H1 (cell line): ENCODE measurements around the gene FHIT. TPM values are rescaled to one million over a fixed set of nuclear protein-coding genes. Genes with fewer than 3 reads are reported as not detected.

ENCODE experiments used
- CTCF ChIA-PET: fragments of 300-600 bp; sonication (Branson Sonifier 250); formaldehyde crosslinking; loops from one replicate; lab custom pipeline; 2021; ENCODE audit not compliant: partially characterized antibody; lab: Charles Lee
- POLR2A ChIA-PET: fragments of 300-600 bp; sonication (Branson Sonifier 250); formaldehyde crosslinking; loops from one replicate; lab custom pipeline; 2021; ENCODE audit warnings: inconsistent platforms; ENCODE audit not compliant: partially characterized antibody; lab: Charles Lee
- DNase-seq, 2 experiments: peaks; one replicate each; pipeline versions ENCODE4 v3.0.0 to v3.0.0-alpha.2; 2010 to 2022; ENCODE audit warnings: low spot score in 2 of 2, low read depth in 1 of 2, mixed read lengths in 1 of 2
- FAIRE-seq: peaks from 2 replicates; lab custom pipeline; 2011; peaks lifted over from hg19 to GRCh38; lab: Jason Lieb, UNC
- H2AFZ ChIP-seq: 2 replicates; pipeline ENCODE4 v1.8.1; 2012; ENCODE audit warnings: low read length, inconsistent platforms
- H2AK5ac ChIP-seq: 2 replicates; pipeline ENCODE4 v1.6.1; 2013; ENCODE audit warnings: low read depth, low read length
- H2BK120ac ChIP-seq: replicated peaks from 2 replicates; pipeline ENCODE3; 2013; ENCODE audit warnings: low read depth, low read length, inconsistent platforms
- H2BK12ac ChIP-seq: 2 replicates; pipeline ENCODE4 v1.6.1; 2013; ENCODE audit warnings: low read depth, low read length
- H2BK15ac ChIP-seq: 2 replicates; pipeline ENCODE4 v1.6.1; 2013; ENCODE audit warnings: low read length
- H2BK20ac ChIP-seq: 2 replicates; pipeline ENCODE4 v1.6.1; 2013; ENCODE audit warnings: low read length
- H2BK5ac ChIP-seq: 2 replicates; pipeline ENCODE4 v1.6.1; 2013; ENCODE audit warnings: low read depth, low read length
- H3K14ac ChIP-seq: 2 replicates; pipeline ENCODE4 v1.6.1; 2013; ENCODE audit warnings: inconsistent platforms; ENCODE audit not compliant: insufficient read length
- H3K18ac ChIP-seq: 2 replicates; pipeline ENCODE4 v1.6.1; 2013; ENCODE audit warnings: low read length; ENCODE audit errors: extremely low read depth
- H3K23ac ChIP-seq: 2 replicates; pipeline ENCODE4 v1.6.1; 2013; ENCODE audit warnings: inconsistent platforms; ENCODE audit not compliant: insufficient read length
- H3K23me2 ChIP-seq: 2 replicates; pipeline ENCODE4 v1.6.1; 2013; ENCODE audit warnings: low read depth, low read length
- H3K27ac ChIP-seq: 2 replicates; pipeline ENCODE4 v1.6.1; 2011; ENCODE audit warnings: low read depth, low read length, inconsistent platforms
- H3K27me3 ChIP-seq, 4 experiments: replicated peaks in 1 of 4; 1 replicate in 1 of 4; 2 replicates in 3 of 4; pipeline versions ENCODE4 v1.6.1 to v1.8.1; 2011 to 2013; ENCODE audit warnings: low read length in 3 of 4, mild to moderate bottlenecking in 3 of 4, inconsistent platforms in 2 of 4, mixed read lengths in 2 of 4, moderate library complexity in 1 of 4; ENCODE audit not compliant: control insufficient read depth in 3 of 4, insufficient read depth in 3 of 4; ENCODE audit errors: extremely low read depth in 1 of 4
- H3K36me3 ChIP-seq, 4 experiments: 2 replicates each; pipeline versions ENCODE4 v1.6.1 to v1.8.1; 2011 to 2013; ENCODE audit warnings: mild to moderate bottlenecking in 4 of 4, low read length in 3 of 4, moderate library complexity in 2 of 4, control low read depth in 1 of 4, inconsistent platforms in 1 of 4; ENCODE audit not compliant: insufficient read depth in 4 of 4, control insufficient read depth in 2 of 4
- H3K4ac ChIP-seq: replicated peaks from 2 replicates; pipeline ENCODE3; 2013; ENCODE audit warnings: low read length, low read depth, mixed read lengths, inconsistent platforms; ENCODE audit not compliant: insufficient read length
- H3K4me1 ChIP-seq, 4 experiments: replicated peaks in 1 of 4; 1 replicate in 1 of 4; 2 replicates in 3 of 4; pipeline versions ENCODE4 v1.6.1 to v1.8.1; 2011 to 2013; ENCODE audit warnings: low read length in 3 of 4, inconsistent platforms in 2 of 4, mixed read lengths in 1 of 4; ENCODE audit not compliant: insufficient read depth in 4 of 4, control insufficient read depth in 3 of 4
- H3K4me2 ChIP-seq, 2 experiments: 2 replicates each; pipeline versions ENCODE4 v1.6.1 to v1.8.1; 2011 to 2013; ENCODE audit warnings: low read depth in 2 of 2, low read length in 2 of 2, control low read depth in 1 of 2, inconsistent platforms in 1 of 2, mild to moderate bottlenecking in 1 of 2; ENCODE audit not compliant: insufficient read depth in 1 of 2
- H3K4me3 ChIP-seq, 4 experiments: fragments of 200-600, 300-600 bp in 1 of 4; sonication (generic), shearing (Covaris generic), sonication (Bioruptor Twin) in 1 of 4; 2 replicates each; pipeline versions ENCODE4 v1.5.1 to v1.8.1; 2011 to 2016; ENCODE audit warnings: low read length in 4 of 4, low read depth in 3 of 4, control low read depth in 2 of 4, inconsistent platforms in 2 of 4, mild to moderate bottlenecking in 2 of 4, mixed read lengths in 1 of 4, moderate library complexity in 1 of 4; ENCODE audit not compliant: insufficient read depth in 2 of 4; ENCODE audit errors: extremely low read depth in 1 of 4
- H3K56ac ChIP-seq: replicated peaks from 2 replicates; pipeline ENCODE3; 2013; ENCODE audit warnings: low read depth, mild to moderate bottlenecking, mixed read lengths, low read length, inconsistent platforms; ENCODE audit not compliant: insufficient read length
- H3K79me1 ChIP-seq: 2 replicates; pipeline ENCODE4 v1.6.1; 2013; ENCODE audit warnings: low read depth, low read length, control low read depth
- H3K79me2 ChIP-seq, 2 experiments: 2 replicates each; pipeline versions ENCODE4 v1.6.1 to v1.8.1; 2012 to 2013; ENCODE audit warnings: low read length in 2 of 2, mild to moderate bottlenecking in 2 of 2, inconsistent platforms in 1 of 2; ENCODE audit not compliant: insufficient read depth in 2 of 2, control insufficient read depth in 1 of 2
- H3K9ac ChIP-seq, 4 experiments: replicated peaks in 1 of 4; 1 replicate in 1 of 4; 2 replicates in 3 of 4; pipeline versions ENCODE4 v1.6.1 to v1.8.1; 2011 to 2013; ENCODE audit warnings: low read depth in 3 of 4, low read length in 3 of 4, control low read depth in 2 of 4, mild to moderate bottlenecking in 2 of 4, moderate library complexity in 2 of 4, inconsistent platforms in 1 of 4; ENCODE audit errors: extremely low read depth in 1 of 4
- H3K9me3 ChIP-seq, 2 experiments: 2 replicates each; pipeline versions ENCODE4 v1.6.1 to v1.8.1; 2012 to 2013; ENCODE audit warnings: mild to moderate bottlenecking in 2 of 2, moderate library complexity in 2 of 2, control low read depth in 1 of 2, inconsistent platforms in 1 of 2, low read depth in 1 of 2, low read length in 1 of 2, mixed read lengths in 1 of 2; ENCODE audit not compliant: insufficient read depth in 2 of 2
- H4K20me1 ChIP-seq, 2 experiments: replicated peaks in 1 of 2; 2 replicates each; pipeline versions ENCODE3 to v1.8.1; 2011 to 2013; ENCODE audit warnings: inconsistent platforms in 2 of 2, low read length in 2 of 2, mild to moderate bottlenecking in 1 of 2; ENCODE audit not compliant: insufficient read depth in 2 of 2, control insufficient read depth in 1 of 2
- H4K5ac ChIP-seq: 2 replicates; pipeline ENCODE4 v1.6.1; 2013; ENCODE audit warnings: low read length, low read depth, mixed read lengths, inconsistent platforms; ENCODE audit not compliant: insufficient read length
- H4K8ac ChIP-seq: 2 replicates; pipeline ENCODE4 v1.8.0; 2013; ENCODE audit warnings: mild to moderate bottlenecking, moderate library complexity, low read length, inconsistent platforms; ENCODE audit not compliant: insufficient read depth; ENCODE audit errors: extremely low read depth
- H4K91ac ChIP-seq: replicated peaks from 2 replicates; pipeline ENCODE3; 2013; ENCODE audit warnings: low read length, mixed read lengths, inconsistent platforms; ENCODE audit not compliant: insufficient read length
- ATF2 ChIP-seq: IDR thresholded peaks from 2 replicates; pipeline ENCODE4 v1.6.1; 2012; ENCODE audit warnings: low read length, inconsistent platforms
- BACH1 ChIP-seq: IDR thresholded peaks from 2 replicates; pipeline ENCODE4 v1.6.1; 2012; ENCODE audit warnings: low read length, improper control_type of control experiment
- BRCA1 ChIP-seq: IDR thresholded peaks from 2 replicates; pipeline ENCODE4 v1.6.1; 2012; ENCODE audit warnings: low read depth, low read length, improper control_type of control experiment
- E2F6 ChIP-seq: IDR thresholded peaks from 2 replicates; pipeline ENCODE4 v1.6.1; 2012; ENCODE audit warnings: inconsistent platforms
- JUND ChIP-seq: IDR thresholded peaks from 2 replicates; pipeline ENCODE4 v1.6.1; 2011; ENCODE audit warnings: mild to moderate bottlenecking, improper control_type of control experiment, low read length
- KDM5A ChIP-seq: fragments of 200-600 bp; IDR thresholded peaks from 2 replicates; pipeline ENCODE4 v1.7.1; 2012; ENCODE audit warnings: mild to moderate bottlenecking, low read length, inconsistent platforms, mixed read lengths
- NRF1 ChIP-seq: IDR thresholded peaks from 2 replicates; pipeline ENCODE4 v1.6.1; 2011; ENCODE audit warnings: mild to moderate bottlenecking, low read depth, low read length, improper control_type of control experiment
- PHF8 ChIP-seq: fragments of 200-600 bp; sonication (generic); conservative IDR thresholded peaks from 2 replicates; pipeline ENCODE4 v1.7.1; 2012; ENCODE audit warnings: low read depth, mild to moderate bottlenecking, inconsistent platforms, low read length, moderate library complexity
- SAP30 ChIP-seq: fragments of 300-600 bp; sonication (generic); IDR thresholded peaks from 2 replicates; pipeline ENCODE4 v1.7.1; 2012; ENCODE audit warnings: low read length, moderate library complexity, mild to moderate bottlenecking, inconsistent platforms; ENCODE audit not compliant: insufficient read depth, insufficient replicate concordance
- SIRT6 ChIP-seq: IDR thresholded peaks from one replicate; pipeline ENCODE4 v1.7.1; 2012; ENCODE audit warnings: low read length, inconsistent platforms
- TAF1 ChIP-seq: IDR thresholded peaks from 2 replicates; pipeline ENCODE4 v1.6.1; 2011; ENCODE audit warnings: mild to moderate bottlenecking, low read depth, low read length
- TAF7 ChIP-seq: optimal IDR thresholded peaks from 2 replicates; pipeline ENCODE3; 2011; ENCODE audit warnings: low read depth, mild to moderate bottlenecking, inconsistent platforms, low read length, moderate library complexity, borderline replicate concordance
- YY1 ChIP-seq: IDR thresholded peaks from 2 replicates; pipeline ENCODE4 v1.6.1; 2011; ENCODE audit warnings: low read depth, mild to moderate bottlenecking, low read length
- WGBS, 2 experiments: shearing (Covaris generic) in 1 of 2; methylation state at CpG; one replicate each; pipeline versions ENCODE4 v1.1.6 to v1.1.7; 2013 to 2015; ENCODE audit warnings: low lambda C conversion rate in 2 of 2, mixed read lengths in 2 of 2, inconsistent platforms in 1 of 2, low coverage in 1 of 2, missing lambda C conversion rate in 1 of 2; ENCODE audit not compliant: insufficient replicate concordance in 2 of 2, insufficient coverage in 1 of 2, insufficient read length in 1 of 2; ENCODE audit errors: extremely low coverage in 1 of 2, missing lambda C conversion rate in 1 of 2; 5-methylcytosine and 5-hydroxymethylcytosine counted together
- polyA plus RNA-seq, 7 experiments: library from polyadenylated mRNA; depleted of rRNA in 3 of 7; stranded (reverse) in 5 of 7; unstranded in 2 of 7; fragments of >200 nt in 5 of 7; fragments of 200-250 nt in 2 of 7; gene quantifications; 1 replicate in 5 of 7; 2 replicates in 1 of 7; 4 replicates in 1 of 7; pipeline versions ENCODE4 v1.2.1 to v1.2.3, GENCODE V29; 2011 to 2013; ENCODE audit warnings: missing spikeins in 2 of 7, mixed read lengths in 2 of 7
- total RNA-seq: library from RNA; stranded (reverse); fragmentation: NEBNext Ultra II Directional; extraction: Animal tissue kit (Norgen Biotek cat#: 25700); gene quantifications from 2 replicates; pipeline ENCODE4 v1.2.1, GENCODE V29; 2021

FHIT gene
- total and polyA plus RNA-seq, 2 of the 8 experiments (the other 6 are each of a cell fraction or from before 2014, with no cell fraction given) = 1.2 to 3.2 TPM

- CTCF ChIA-PET = interaction anchor here (0.6 to 1.4 kb wide), 3 partner anchors 8 to 12 kb away, joined by 3 to 4 read pairs (median 3); no protein-coding TSS in a partner anchor
- TF ChIP-seq E2F6 (no peak), BRCA1 (no peak), SAP30 (no peak), SIRT6 (no peak), PHF8 (no peak), BACH1 (no peak), NRF1 (no peak), TAF1 (no peak), JUND (no peak), KDM5A (no peak), YY1 (no peak), ATF2 (no peak), TAF7 (no peak)
Measured at GRCh38 chr3:60887574-60887973, 363.7 kb downstream of the FHIT start.

More at GRCh38 chr3:60887574-60887973, 363.7 kb downstream of the FHIT start:
- H3K4me2 ChIP-seq = no peak overlapping the region
- H4K20me1 ChIP-seq = no peaks in the 10 kb centered on the region
- H3K4me1 ChIP-seq = no peaks in the 10 kb centered on the region; a peak in 1 of 7 replicates
- no peak overlapping the region for H3K56ac ChIP-seq
- no peak overlapping the region for H2BK120ac ChIP-seq
- H2BK5ac ChIP-seq = no peak overlapping the region
- no peaks in the 10 kb centered on the region for H3K27me3 ChIP-seq
- H3K79me1 ChIP-seq = no peaks in the 10 kb centered on the region
- FAIRE-seq = no peak
- WGBS, 2 experiments = 87% methylated on average over 4 of the region's 4 CpGs; no CpG with 5 or more reads in 1 of the 2 experiments
- H3K18ac ChIP-seq = no peak overlapping the region
- H3K23me2 ChIP-seq = no peaks in the 10 kb centered on the region
- no peaks in the 10 kb centered on the region for H3K36me3 ChIP-seq
- H3K9me3 ChIP-seq = no peaks in the 10 kb centered on the region
- no peak overlapping the region for H2BK12ac ChIP-seq
- POLR2A ChIA-PET = no interaction called here
- no peak overlapping the region for H3K23ac ChIP-seq
- H3K14ac ChIP-seq = no peak overlapping the region
- H2AFZ ChIP-seq = no peak overlapping the region
- no peak overlapping the region for H3K4ac ChIP-seq
- no peak for DNase-seq
- H3K79me2 ChIP-seq = no peaks in the 10 kb centered on the region
- no peak overlapping the region for H4K8ac ChIP-seq
- no peak overlapping the region for H2AK5ac ChIP-seq
- H4K5ac ChIP-seq = no peak overlapping the region
- H2BK20ac ChIP-seq = no peak overlapping the region
- no peak overlapping the region for H3K27ac ChIP-seq
- no peak overlapping the region for H2BK15ac ChIP-seq
- no peak overlapping the region for H3K4me3 ChIP-seq
- no peak overlapping the region for H4K91ac ChIP-seq
- no peak overlapping the region for H3K9ac ChIP-seq
